HG03432 (cell line): Measurements from ENCODE around the gene PRAMEF2.
"Not testable (repeated sequence)": the region's sequence is repeated elsewhere in the genome, so short reads cannot be mapped to it uniquely, and the experiment has no call there.

Source experiments
- ATAC-seq: cut with Tn5 transposase; IDR thresholded peaks from one replicate; pipeline ENCODE4 v1.9.1; 2021; ENCODE audit warnings: mild to moderate bottlenecking, moderate library complexity; ENCODE audit not compliant: unreplicated experiment

The PRAMEF2 gene, protein sequence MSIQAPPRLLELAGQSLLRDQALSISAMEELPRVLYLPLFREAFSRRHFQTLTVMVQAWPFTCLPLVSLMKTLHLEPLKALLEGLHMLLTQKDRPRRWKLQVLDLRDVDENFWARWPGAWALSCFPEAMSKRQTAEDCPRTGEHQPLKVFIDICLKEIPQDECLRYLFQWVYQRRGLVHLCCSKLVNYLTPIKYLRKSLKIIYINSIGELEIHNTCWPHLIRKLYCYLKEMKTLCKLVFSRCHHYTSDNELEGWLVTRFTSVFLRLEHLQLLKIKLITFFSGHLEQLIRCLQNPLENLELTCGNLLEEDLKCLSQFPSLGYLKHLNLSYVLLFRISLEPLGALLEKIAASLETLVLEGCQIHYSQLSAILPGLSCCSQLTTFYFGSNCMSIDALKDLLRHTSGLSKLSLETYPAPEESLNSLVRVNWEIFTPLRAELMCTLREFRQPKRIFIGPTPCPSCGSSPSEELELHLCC

DNA sequence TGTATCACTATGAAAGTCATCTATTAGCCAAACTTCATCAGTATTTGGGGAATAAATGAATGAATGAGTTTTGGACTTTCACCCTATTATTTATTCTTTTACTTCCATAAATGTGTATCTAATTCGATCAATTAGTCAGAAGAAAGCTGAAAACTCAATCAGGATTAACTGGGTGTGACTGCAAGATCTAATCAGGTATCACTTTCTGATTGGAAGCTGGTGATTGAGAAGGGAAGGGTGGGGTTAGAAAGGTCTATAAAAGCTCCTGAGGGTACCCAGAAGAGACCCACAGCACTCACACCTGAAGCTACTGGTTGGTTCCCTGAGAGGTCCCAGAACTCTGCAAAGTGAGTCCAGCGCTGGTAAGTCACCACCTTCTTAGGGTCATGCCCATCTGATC lies at the start of gene PRAMEF2:
Gene PRAMEF2, plus strand, starts transcription at position 301 of the 400 bp plus-strand sequence. CDS start 1,924 bp downstream, outside the sequence.
- not testable (repeated sequence) for ATAC-seq

DNA sequence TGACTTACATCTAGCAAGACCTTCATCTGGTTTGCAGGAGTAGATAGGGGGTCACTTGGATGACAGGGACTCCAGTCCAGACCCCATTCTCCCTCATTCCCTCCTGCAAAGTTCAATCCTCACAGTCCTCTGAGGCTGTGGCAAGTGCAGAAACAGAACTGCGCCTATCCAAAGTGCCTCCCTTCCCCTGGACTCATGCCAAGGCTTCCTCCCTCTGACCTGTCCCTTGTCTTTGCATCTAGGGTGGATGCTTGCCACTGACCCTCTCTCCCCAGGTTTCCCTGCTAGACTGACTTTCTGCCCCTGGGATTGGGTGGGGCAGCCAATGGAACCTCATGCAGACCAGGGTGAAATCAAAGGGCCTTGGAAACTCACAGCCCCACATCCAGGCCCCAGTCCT lies 47.0 kb upstream of the PRAMEF2 start:
- ATAC-seq = no peak

DNA sequence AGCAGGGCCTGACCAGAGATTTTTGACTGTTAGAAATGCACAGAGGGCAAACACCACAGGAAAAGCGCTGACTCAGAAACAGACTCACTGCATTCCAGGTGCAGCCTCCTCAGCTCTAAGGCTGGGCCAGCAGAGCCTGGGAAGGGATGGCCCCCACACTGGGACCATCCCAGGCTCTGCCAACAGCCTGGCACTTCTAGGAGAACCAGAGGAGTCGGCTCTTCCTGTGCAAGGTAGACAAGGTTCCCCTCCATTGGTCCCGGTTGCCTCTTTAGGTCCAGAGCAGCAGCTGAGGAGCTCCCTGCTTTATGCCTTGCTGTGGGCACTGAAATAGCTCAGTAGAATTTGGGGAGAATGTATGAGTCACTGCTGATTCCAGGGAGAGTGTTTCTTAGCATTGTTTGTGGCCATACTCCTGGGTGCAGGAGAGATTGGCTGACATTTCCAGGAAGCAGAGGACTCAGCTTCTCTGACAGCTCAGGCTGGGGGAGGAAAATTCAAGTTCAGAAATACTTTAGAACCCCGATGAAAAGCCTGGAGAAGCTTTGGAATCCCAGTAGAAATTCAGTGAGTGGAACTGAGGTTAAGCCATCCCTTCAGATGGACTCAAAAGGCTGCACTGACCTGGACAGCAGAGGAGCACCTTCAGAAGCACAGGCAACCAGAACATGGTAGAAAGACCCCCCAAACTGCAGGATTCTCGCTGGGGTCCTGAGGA lies 46.0 kb upstream of the PRAMEF2 start:
- ATAC-seq = no peak

DNA sequence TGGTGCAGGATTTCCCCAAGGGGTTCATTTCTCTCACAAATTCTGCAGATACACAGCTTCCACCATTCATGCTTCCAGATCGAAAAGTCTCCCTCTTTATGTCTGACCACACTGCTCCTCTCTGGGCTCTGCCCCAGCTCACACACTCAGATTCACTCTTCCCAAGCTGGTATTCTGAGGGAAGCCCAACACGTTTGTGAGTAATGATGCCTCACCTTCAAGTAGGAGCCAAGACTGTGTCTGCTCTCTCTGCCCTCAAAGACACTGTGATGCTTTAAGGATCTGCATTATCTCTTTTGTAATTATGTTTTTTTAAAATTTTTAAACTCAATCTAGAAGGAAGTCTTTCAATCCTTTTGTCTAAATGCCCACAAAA lies 45.5 kb upstream of the PRAMEF2 start:
- ATAC-seq = no peak

DNA sequence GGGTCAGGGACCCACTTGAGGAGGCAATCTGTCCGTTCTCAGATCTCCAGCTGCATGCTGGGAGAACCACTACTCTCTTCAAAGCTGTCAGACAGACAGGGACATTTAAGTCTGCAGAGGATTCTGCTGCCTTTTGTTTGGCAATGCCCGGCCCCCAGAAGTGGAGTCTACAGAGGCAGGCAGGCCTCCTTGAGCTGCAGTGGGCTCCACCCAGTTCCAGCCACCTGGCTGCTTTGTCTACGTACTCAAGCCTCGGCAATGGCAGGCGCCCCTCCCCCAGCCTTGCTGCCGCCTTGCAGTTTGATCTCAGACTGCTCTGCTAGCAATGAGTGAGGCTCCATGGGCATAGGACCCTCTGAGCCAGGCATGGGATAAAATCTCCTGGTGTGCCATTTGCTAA lies 37.8 kb upstream of the PRAMEF2 start:
- not testable (repeated sequence) for ATAC-seq

DNA sequence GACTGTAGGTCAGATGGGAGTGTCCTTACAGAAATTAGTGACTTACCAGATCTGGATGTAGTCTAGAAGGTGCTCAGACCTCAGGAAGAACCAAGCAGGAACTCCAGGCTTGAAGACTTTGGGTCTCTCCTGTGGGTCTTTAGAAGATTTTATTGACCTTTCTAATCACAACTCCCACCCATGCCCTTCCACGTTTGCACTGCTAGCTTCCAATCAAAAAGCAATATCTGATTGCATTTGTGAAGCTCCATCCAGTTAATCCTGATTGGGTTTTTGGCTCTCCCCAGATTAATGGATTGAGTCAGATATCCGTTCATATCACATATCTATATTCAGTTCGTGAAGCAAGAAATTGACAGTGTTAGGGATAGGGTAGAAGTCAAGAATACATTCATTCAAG lies 25.6 kb upstream of the PRAMEF2 start, which contains the start of gene PRAMEF11:
Gene PRAMEF11, minus strand, starts transcription at position 101 of the 400 bp plus-strand sequence. CDS start 2,621 bp downstream, outside the sequence.
- not testable (repeated sequence) for ATAC-seq

DNA sequence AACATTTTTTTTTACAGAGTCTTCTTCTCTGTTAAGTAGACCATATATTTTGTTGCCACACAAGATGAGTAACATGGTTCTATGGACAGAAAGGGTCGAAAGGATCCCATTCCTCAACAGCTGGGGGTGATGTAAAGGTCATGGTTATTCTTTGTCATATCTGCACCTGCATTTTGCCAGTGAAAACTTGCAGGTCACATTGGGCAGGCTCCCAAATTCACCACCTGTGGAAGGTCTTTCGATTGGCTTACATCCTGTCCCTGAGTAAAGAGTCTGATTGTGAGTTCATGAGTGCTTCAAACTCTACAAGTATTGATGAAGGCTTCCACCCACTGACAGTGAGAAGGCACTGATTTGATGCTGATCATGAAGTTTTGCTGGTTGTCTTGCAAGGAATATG lies 23.6 kb upstream of the PRAMEF2 start:
- not testable (repeated sequence) for ATAC-seq

DNA sequence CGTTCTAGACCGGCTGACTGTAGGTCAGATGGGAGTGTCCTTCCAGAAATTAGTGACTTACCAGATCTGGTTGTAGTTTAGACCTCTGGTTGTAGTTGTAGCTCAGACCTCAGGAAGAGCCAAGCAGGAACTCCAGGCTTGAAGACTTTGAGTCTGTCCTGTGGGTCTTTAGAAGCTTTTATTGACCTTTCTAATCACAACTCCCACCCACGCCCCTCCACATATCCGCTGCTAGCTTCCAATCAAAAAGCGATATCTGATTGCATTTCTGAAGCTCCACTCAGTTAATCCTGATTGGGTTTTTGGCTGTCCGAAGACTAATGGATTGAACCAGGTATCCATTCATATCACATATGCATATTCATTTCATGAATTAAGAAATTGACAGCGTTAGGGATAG lies 8.3 kb upstream of the PRAMEF2 start, which contains the start of gene HNRNPCL1:
Gene HNRNPCL1, minus strand, starts transcription at position 101 of the 400 bp plus-strand sequence. CDS start 431 bp downstream, outside the sequence.
- not testable (repeated sequence) for ATAC-seq

DNA sequence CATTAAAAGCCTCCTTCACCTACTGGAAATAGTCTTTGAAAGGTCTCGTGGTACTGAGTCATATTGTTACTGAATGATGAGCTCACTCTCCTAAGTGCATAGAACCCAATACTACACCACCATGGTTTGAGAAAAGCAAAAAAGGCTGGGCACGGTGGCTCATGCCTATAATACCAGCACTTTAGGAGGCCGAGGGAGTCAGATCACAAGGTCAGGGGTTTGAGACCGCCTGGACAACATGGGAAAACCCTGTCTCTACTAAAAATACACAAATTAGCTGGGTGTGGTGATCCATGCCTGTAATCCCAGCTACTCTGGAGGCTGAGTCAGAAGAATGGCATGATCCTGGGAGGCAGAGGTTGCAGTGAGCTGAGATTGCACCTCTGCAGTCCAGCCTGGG lies 5.1 kb upstream of the PRAMEF2 start:
- no peak for ATAC-seq

DNA sequence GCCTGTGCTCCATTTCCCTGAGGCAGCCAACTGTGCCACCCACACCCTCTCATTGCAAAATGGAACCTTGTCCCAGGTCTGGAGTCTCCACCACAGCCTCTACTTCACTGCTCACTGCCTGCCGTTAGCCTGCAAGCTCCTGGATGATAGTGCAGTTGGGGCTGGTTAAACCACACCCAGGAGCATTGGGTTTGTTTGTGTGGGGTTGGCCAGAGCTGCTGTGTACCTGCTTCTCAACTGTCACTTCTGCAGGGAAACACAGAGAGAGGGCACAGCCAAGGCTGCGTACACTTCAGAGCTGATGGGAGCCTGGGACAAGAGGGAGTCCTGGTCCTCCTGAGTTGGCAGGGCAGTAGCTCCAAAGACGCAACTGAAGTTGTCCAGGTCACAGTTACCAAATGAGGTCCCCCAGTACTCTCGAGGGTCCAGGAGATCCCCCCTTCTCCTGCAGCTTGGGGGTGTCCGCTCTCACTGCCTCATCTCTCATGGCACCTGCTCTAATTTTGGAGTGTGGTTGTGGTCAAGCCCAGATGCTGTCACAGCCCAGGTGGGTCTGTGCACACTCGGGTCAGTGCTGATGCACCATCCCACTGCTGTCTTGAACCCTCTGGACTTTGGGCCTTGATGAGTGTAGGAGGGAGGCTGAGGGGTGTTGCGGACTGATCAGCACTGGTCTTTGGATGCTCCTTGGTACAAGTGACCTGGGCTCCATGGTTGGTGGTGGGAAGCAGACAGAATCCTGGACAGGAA lies 6.4 kb downstream of the PRAMEF2 start:
- not testable (repeated sequence) for ATAC-seq

DNA sequence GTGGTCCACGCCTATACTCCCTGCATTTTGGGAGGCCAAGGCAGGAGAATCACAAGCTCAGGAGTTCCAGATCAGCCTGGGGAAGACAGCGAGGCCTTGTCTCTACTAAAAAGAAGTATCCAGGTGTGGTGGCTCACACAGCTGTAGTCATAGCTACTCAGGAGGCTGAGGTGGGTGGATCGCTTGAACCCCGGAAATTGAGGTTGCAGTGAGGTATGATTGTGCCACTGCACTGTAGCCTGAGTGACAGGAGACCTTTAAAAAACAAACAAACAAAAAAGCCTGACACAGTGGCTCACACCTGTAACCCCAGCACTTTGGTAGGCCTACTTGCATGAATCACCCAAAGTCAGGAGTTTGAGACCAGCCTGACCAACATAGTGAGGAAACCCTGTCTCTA lies 21.6 kb downstream of the PRAMEF2 start:
- not testable (repeated sequence) for ATAC-seq

DNA sequence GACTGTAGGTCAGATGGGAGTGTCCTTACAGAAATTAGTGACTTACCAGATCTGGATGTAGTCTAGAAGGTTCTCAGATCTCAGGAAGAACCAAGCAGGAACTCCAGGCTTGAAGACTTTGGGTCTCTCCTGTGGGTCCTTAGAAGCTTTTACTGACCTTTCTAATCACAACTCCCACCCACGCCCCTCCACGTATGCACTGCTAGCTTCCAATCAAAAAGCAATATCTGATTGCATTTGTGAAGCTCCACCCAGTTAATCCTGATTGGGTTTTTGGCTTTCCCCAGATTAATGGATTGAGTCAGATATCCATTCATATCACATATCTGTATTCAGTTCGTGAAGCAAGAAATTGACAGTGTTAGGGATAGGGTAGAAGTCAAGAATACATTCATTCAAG lies 29.2 kb downstream of the PRAMEF2 start, which contains the start of gene PRAMEF4:
Gene PRAMEF4, minus strand, starts transcription at position 101 of the 400 bp plus-strand sequence. CDS start 2,807 bp downstream, outside the sequence.
- ATAC-seq = not testable (repeated sequence)

DNA sequence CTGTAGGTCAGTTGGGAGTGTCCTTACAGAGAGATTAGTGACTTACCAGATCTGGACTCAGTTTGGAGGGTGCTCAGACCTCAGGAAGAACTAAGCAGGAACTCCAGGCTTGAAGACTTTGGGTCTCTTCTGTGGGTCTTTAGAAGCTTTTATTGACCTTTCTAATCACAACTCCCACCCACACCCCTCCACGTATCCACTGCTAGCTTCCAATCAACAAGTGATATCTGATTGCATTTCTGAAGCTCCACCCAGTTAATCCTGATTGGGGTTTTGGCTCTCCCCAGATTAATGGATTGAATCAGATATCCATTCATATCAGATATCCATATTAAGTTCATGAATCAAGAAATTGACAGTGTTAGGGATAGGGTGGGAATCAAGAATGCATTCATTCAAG lies 41.3 kb downstream of the PRAMEF2 start, which contains the start of gene PRAMEF10:
Gene PRAMEF10, minus strand, starts transcription at position 101 of the 400 bp plus-strand sequence. CDS start 2,423 bp downstream, outside the sequence.
- not testable (repeated sequence) for ATAC-seq

DNA sequence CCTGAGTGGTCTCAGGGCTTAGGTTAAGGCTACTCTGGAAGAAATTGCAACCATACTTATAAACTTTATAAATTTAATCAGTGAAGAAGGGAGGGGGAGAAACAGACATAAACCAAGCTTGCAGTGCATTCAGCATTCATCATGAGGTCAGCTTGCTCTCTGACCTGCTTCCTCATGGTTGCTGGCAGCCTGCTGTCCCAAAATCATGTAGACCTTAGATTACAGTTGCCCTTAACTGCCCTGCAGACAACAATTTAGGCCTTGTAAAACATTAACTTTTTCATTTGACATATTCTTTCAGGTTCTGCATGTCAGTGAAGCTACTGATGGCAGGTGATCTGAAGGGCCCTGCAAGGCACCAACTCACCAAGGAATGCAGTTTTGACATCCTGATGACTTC lies 42.3 kb downstream of the PRAMEF2 start:
- not testable (repeated sequence) for ATAC-seq

DNA sequence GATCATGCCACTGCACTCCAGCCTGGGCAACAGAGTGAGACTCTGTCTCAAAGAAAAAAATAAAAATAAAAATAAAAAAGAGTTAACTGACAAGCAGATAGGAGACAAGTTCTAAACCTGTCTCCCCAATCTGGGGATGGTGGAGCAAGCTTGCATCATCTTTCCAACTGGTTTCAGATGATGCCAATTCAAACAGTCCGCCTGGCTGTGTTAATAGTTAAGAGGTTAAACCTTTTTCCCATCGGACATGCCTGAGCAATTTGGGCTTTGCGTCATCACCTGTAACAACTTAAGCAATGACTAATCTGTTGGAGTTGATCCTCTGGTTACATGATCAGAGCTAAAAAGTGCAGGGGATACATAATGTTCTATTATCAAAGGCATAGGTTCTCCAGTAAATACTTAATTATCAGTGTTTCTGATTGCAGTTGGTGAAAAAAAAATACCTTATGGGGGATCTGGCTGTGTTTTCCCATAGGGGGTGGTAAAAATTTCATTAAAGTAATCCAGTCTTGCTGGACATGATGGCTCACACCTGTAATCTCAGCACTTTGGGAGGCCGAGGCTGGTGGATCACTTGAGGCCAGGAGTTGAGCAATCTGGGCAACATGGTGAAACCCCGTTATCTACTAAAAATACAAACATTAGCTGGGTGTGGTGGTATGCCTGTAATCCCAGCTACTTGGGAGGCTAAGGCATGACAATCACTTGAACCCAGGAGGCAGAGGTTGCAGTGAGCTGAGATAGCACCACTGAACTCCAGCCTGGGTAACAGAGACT lies 47.1 kb downstream of the PRAMEF2 start:
- ATAC-seq = not testable (repeated sequence)
